CD14-positive monocyte (primary cell): ENCODE data around the gene BARHL1. TPM values are rescaled to one million over a fixed set of nuclear protein-coding genes. Genes with fewer than 3 reads are reported as not detected.

Experiments used
- DNase-seq, 3 donors: peaks; one replicate each; pipeline ENCODE4 v3.0.0-alpha.2; 2011 to 2022
- H2AFZ ChIP-seq: 2 replicates; pipeline ENCODE4 v1.6.0; 2012; ENCODE audit warnings: mild to moderate bottlenecking, low read depth, low read length, inconsistent platforms; ENCODE audit not compliant: insufficient read depth, poor library complexity, severe bottlenecking
- H3K27ac ChIP-seq, 2 donors: 1 replicate in 1 of 2; 2 replicates in 1 of 2; pipeline ENCODE4 v1.5.1; 2012 to 2013; ENCODE audit warnings: low read length in 2 of 2, control low read depth in 1 of 2, inconsistent platforms in 1 of 2, low read depth in 1 of 2, mild to moderate bottlenecking in 1 of 2
- H3K27me3 ChIP-seq, 2 donors: one replicate each; pipeline versions ENCODE4 v1.6.0 to v1.6.1; 2011 to 2013; ENCODE audit warnings: low read length in 2 of 2; ENCODE audit not compliant: control insufficient read depth in 2 of 2, insufficient read depth in 2 of 2
- H3K36me3 ChIP-seq, 2 donors: replicated peaks in 1 of 2; 1 replicate in 1 of 2; 2 replicates in 1 of 2; pipeline versions ENCODE4 v1.5.1 to v1.6.1; 2012 to 2013; ENCODE audit warnings: low read length in 2 of 2, control low read depth in 1 of 2, inconsistent platforms in 1 of 2, mild to moderate bottlenecking in 1 of 2; ENCODE audit not compliant: insufficient read depth in 2 of 2, control insufficient read depth in 1 of 2
- H3K4me1 ChIP-seq, 2 donors: 1 replicate in 1 of 2; 2 replicates in 1 of 2; pipeline versions ENCODE4 v1.5.1 to v1.6.1; 2012 to 2013; ENCODE audit warnings: low read length in 2 of 2, control low read depth in 1 of 2, inconsistent platforms in 1 of 2, mild to moderate bottlenecking in 1 of 2, moderate library complexity in 1 of 2; ENCODE audit not compliant: insufficient read depth in 2 of 2, control insufficient read depth in 1 of 2
- H3K4me2 ChIP-seq: replicated peaks from 2 replicates; pipeline ENCODE3; 2012; ENCODE audit warnings: low read length, moderate library complexity, mild to moderate bottlenecking; ENCODE audit not compliant: poor library complexity, severe bottlenecking; ENCODE audit errors: extremely low read depth
- H3K4me3 ChIP-seq, 3 experiments: fragments of 200-600 bp in 1 of 3; sonication (generic) in 1 of 3; replicated peaks in 1 of 3; 1 replicate in 2 of 3; 2 replicates in 1 of 3; pipeline ENCODE4 v1.5.1; 2011 to 2013; ENCODE audit warnings: low read length in 3 of 3, mild to moderate bottlenecking in 3 of 3, control low read depth in 2 of 3, low read depth in 2 of 3, inconsistent platforms in 1 of 3, moderate library complexity in 1 of 3
- H3K79me2 ChIP-seq: 2 replicates; pipeline ENCODE4 v1.6.0; 2012; ENCODE audit warnings: mild to moderate bottlenecking, control low read depth, inconsistent platforms, low read length, moderate library complexity; ENCODE audit not compliant: insufficient read depth
- H3K9ac ChIP-seq: 2 replicates; pipeline ENCODE4 v1.6.0; 2017; ENCODE audit warnings: low read length, mild to moderate bottlenecking; ENCODE audit not compliant: insufficient read depth, poor library complexity, severe bottlenecking
- H3K9me3 ChIP-seq, 2 donors: replicated peaks in 1 of 2; 1 replicate in 1 of 2; 2 replicates in 1 of 2; pipeline versions ENCODE4 v1.5.1 to v1.6.1; 2012 to 2013; ENCODE audit warnings: low read length in 2 of 2, control low read depth in 1 of 2; ENCODE audit not compliant: control insufficient read depth in 1 of 2, insufficient read depth in 1 of 2
- H4K20me1 ChIP-seq: 2 replicates; pipeline ENCODE4 v1.6.0; 2012; ENCODE audit warnings: mild to moderate bottlenecking, low read length, control low read depth, moderate library complexity; ENCODE audit not compliant: insufficient read depth
- H3K27ac Mint-ChIP-seq, 7 donors: one replicate each; pipeline ENCODE4 v1.8.0; 2020; ENCODE audit warnings: mild to moderate bottlenecking in 7 of 7, mixed read lengths in 7 of 7, moderate library complexity in 6 of 7, inconsistent platforms in 2 of 7
- H3K27me3 Mint-ChIP-seq, 3 donors: one replicate each; pipeline ENCODE4 v1.8.0; 2021 to 2022; ENCODE audit warnings: low read depth in 3 of 3, mild to moderate bottlenecking in 3 of 3, mixed read lengths in 3 of 3, moderate library complexity in 3 of 3, inconsistent platforms in 1 of 3
- H3K36me3 Mint-ChIP-seq, 2 donors: one replicate each; pipeline ENCODE4 v1.8.0; 2020; ENCODE audit warnings: mixed read lengths in 2 of 2, inconsistent platforms in 1 of 2, mild to moderate bottlenecking in 1 of 2
- H3K4me1 Mint-ChIP-seq: one replicate; pipeline ENCODE4 v1.8.0; 2020; ENCODE audit warnings: mild to moderate bottlenecking, mixed read lengths
- H3K4me3 Mint-ChIP-seq, 2 donors: one replicate each; pipeline ENCODE4 v1.8.0; 2020; ENCODE audit warnings: mild to moderate bottlenecking in 2 of 2, mixed read lengths in 2 of 2, moderate library complexity in 1 of 2
- H3K9me3 Mint-ChIP-seq, 7 donors: one replicate each; pipeline ENCODE4 v1.8.0; 2020 to 2022; ENCODE audit warnings: mixed read lengths in 7 of 7, mild to moderate bottlenecking in 6 of 7, moderate library complexity in 6 of 7, inconsistent platforms in 2 of 7
- CTCF ChIP-seq: fragments of 200-600 bp; IDR thresholded peaks from one replicate; pipeline ENCODE4 v1.8.0; 2022; ENCODE audit warnings: antibody characterized with exemption, mild to moderate bottlenecking
- WGBS: methylation state at CpG from one replicate; pipeline ENCODE4 v1.1.5; 2013; ENCODE audit warnings: missing lambda C conversion rate; ENCODE audit not compliant: insufficient coverage; 5-methylcytosine and 5-hydroxymethylcytosine counted together
- intact Hi-C, 2 donors: fragments of 100-400 bp; cut with micrococcal nuclease; formaldehyde crosslinking; loops; one replicate each; pipeline versions ENCODE4 v1.15.0 to v1.15.1; 2023
- polyA plus RNA-seq, 3 donors: library from polyadenylated mRNA; depleted of rRNA in 1 of 3; unstranded in 2 of 3; stranded (reverse) in 1 of 3; fragments of 300-500 nt in 2 of 3; fragments of >200 nt in 1 of 3; fragmentation: Illumina TruSeq in 2 of 3; gene quantifications; 1 replicate in 2 of 3; 2 replicates in 1 of 3; pipeline ENCODE4 v1.2.3, GENCODE V29; 2012 to 2021

The BARHL1 gene
- polyA plus RNA-seq, 3 donors: not detected

- DNase-seq: no peak
- peaks cover 21 to 65% of the 10 kb centered on the region in 2 donors for H3K36me3 ChIP-seq
- 100% methylated on average over 4 of the region's 5 CpGs for WGBS
Measured at GRCh38 chr9:132626285-132626684, 43.9 kb downstream of the BARHL1 start.

GRCh38 chr9:132627106-132627505 lies 44.7 kb downstream of the BARHL1 start:
- peaks cover 62 to 66% of the 10 kb centered on the region in 2 donors for H3K36me3 Mint-ChIP-seq

More at GRCh38 chr9:132626285-132626684, 43.9 kb downstream of the BARHL1 start:
- Mint-ChIP-seq H3K4me1 (no peaks in the 10 kb centered on the region), H3K36me3 (peaks cover 60 to 62% of the 10 kb centered on the region in 2 donors), H3K9me3 (no peaks in the 10 kb centered on the region), H3K4me3 (no peak overlapping the region), H3K27ac (peak overlapping the region in 1 of 7 donors; percentile 57), H3K27me3 (peaks cover 0 to 3% (median 0%) of the 10 kb centered on the region in 3 donors)
- Histone ChIP-seq H2AFZ (no peak overlapping the region), H3K27ac (no peak overlapping the region), H3K79me2 (no peaks in the 10 kb centered on the region), H3K9ac (no peak overlapping the region), H3K4me1 (no peaks in the 10 kb centered on the region), H3K4me3 (no peak overlapping the region), H3K9me3 (no peaks in the 10 kb centered on the region), H3K4me2 (no peak overlapping the region), H3K27me3 (no peaks in the 10 kb centered on the region), H4K20me1 (no peaks in the 10 kb centered on the region)
- intact Hi-C loops: no loop called here
- TF ChIP-seq CTCF: no peak

More at GRCh38 chr9:132627106-132627505, 44.7 kb downstream of the BARHL1 start:
- no peak overlapping the region for H3K4me3 ChIP-seq
- H3K9me3 ChIP-seq: no peaks in the 10 kb centered on the region
- no peak overlapping the region for H3K27ac ChIP-seq
- no peak for DNase-seq
- no peaks in the 10 kb centered on the region for H3K9me3 Mint-ChIP-seq
- no peaks in the 10 kb centered on the region for H3K27me3 ChIP-seq
- peaks cover 23 to 62% of the 10 kb centered on the region in 2 donors for H3K36me3 ChIP-seq
- no peaks in the 10 kb centered on the region for H3K4me1 Mint-ChIP-seq
- no peak overlapping the region for H3K4me2 ChIP-seq
- no peak overlapping the region for H3K9ac ChIP-seq
- H3K27ac Mint-ChIP-seq: peak overlapping the region in 1 of 7 donors; percentile 71
- WGBS: 100% methylated on average over 1 of the region's 7 CpGs
- H3K4me3 Mint-ChIP-seq: no peak overlapping the region
- H3K79me2 ChIP-seq: no peaks in the 10 kb centered on the region
- H4K20me1 ChIP-seq: no peaks in the 10 kb centered on the region
- no peaks in the 10 kb centered on the region for H3K4me1 ChIP-seq
- no peak for TF ChIP-seq CTCF
- peaks cover 0 to 3% (median 0%) of the 10 kb centered on the region in 3 donors for H3K27me3 Mint-ChIP-seq
- H2AFZ ChIP-seq: no peak overlapping the region
- intact Hi-C loops: no loop called here
